Ovary (tissue), 9 donors: Measurements from ENCODE around the gene NLK. TPM values are rescaled to one million over a fixed set of nuclear protein-coding genes. Genes with fewer than 3 reads are reported as not detected.

Experiments
- DNase-seq, 5 donors: peaks; one replicate each; pipeline ENCODE4 v3.0.0-alpha.2; 2019 to 2020
- H3K27ac ChIP-seq, 2 donors: fragments of 200-600 bp; one replicate each; pipeline versions ENCODE4 v1.5.1 to v1.8.0; 2019 to 2022
- H3K27me3 ChIP-seq: fragments of 200-600 bp; one replicate; pipeline ENCODE4 v1.8.0; 2022
- H3K36me3 ChIP-seq: fragments of 200-600 bp; sonication (generic); one replicate; pipeline ENCODE4 v1.5.1; 2019
- H3K4me1 ChIP-seq: one replicate; pipeline ENCODE4 v1.8.1; 2013; ENCODE audit warnings: mild to moderate bottlenecking, moderate library complexity; ENCODE audit not compliant: insufficient read depth
- H3K4me3 ChIP-seq: fragments of 200-600 bp; sonication (generic); one replicate; pipeline ENCODE4 v1.5.1; 2017
- H3K9me3 ChIP-seq, 2 donors: fragments of 200-600 bp in 1 of 2; sonication (generic) in 1 of 2; one replicate each; pipeline versions ENCODE4 v1.5.1 to v1.8.1; 2013 to 2019; ENCODE audit warnings: mild to moderate bottlenecking in 1 of 2, moderate library complexity in 1 of 2
- CTCF ChIP-seq, 3 donors: fragments of 450-650 bp in 2 of 3; fragments of 200-600 bp in 1 of 3; IDR thresholded peaks; one replicate each; pipeline versions ENCODE4 v1.5.1 to v1.8.0; 2016 to 2022; ENCODE audit warnings: antibody characterized with exemption in 3 of 3, mild to moderate bottlenecking in 1 of 3
- EP300 ChIP-seq: sonication (generic); formaldehyde crosslinking; IDR thresholded peaks from one replicate; pipeline ENCODE4 v1.6.1; 2017; ENCODE audit warnings: antibody characterized with exemption
- POLR2A ChIP-seq: fragments of 450-650 bp; IDR thresholded peaks from one replicate; pipeline ENCODE4 v1.6.1; 2017; ENCODE audit warnings: antibody characterized with exemption, mild to moderate bottlenecking, moderate library complexity
- whole genome bisulfite sequencing, 3 donors: extraction: QIAGEN DNeasy Blood & Tissue Kit in 1 of 3; methylation state at CpG; one replicate each; pipeline versions ENCODE4 v1.1.5 to v1.1.7; 2013 to 2017; 5-methylcytosine and 5-hydroxymethylcytosine counted together
- intact Hi-C, 4 donors: fragments of 100-400 bp; cut with DNase I; formaldehyde crosslinking; loops; one replicate each; pipeline versions ENCODE4 v1.11.0 to v1.15.1; 2022 to 2023
- polyA plus RNA-seq, 2 donors: library from polyadenylated mRNA; stranded (reverse); fragments of 200-250 nt in 1 of 2; fragments of 350-450 nt in 1 of 2; fragmentation: Illumina TruSeq in 1 of 2; extraction: RNeasy Lipid Tissue Mini Kit (QIAGEN cat#74804) in 1 of 2; gene quantifications; one replicate each; pipeline ENCODE4 v1.2.3, GENCODE V29; 2013 to 2014
- total RNA-seq, 7 donors: library from RNA; depleted of rRNA in 2 of 7; stranded (reverse); fragments of >200 nt in 2 of 7; fragmentation: NEBNext Ultra II Directional in 3 of 7; extraction: Animal tissue kit (Norgen Biotek cat#: 25700) in 3 of 7; gene quantifications; one replicate each; pipeline versions ENCODE4 v1.1.0 to v1.2.4, GENCODE V29; 2016 to 2023
- donor health status: DM: no; HTN: no; CAD: no; lungs with moderate emphysema.
- donor health status: DM: no; HTN: no; CAD: no.
- donor health status: Bipolar disorder and iron deficiency.
- donor health status: DM: yes; HTN: yes; CAD: no.
- donor health status: DM: no; HTN: no; CAD: no.
- donor health status: DM: yes; HTN: yes; CAD: no.

NLK gene
- total and polyA plus RNA-seq, 9 donors, result 7.3 to 15.6 (median 12.3) TPM

DNA sequence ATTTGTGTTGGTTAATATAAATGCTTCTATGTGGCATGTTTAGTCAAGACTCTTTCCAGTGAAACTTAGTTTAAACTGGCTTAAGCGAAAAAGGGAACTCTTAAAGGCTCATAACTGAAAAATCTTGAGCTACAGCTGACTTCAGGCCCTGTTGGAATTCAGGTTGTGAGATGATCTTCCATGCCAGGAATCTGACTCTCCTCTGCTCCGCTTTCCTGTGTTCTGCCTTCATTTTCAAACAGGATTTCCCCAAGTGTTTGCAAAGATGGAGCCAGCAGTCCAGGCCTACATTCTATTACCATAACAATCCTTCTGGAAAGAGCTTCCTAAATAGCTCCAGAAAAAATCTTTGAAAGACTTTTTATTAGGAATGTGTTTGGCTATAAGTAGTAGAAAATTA lies 134.9 kb downstream of the NLK start:
- TF ChIP-seq CTCF (IDR thresholded peaks at IDR 0.05) (no peak), POLR2A (no peak), EP300 (no peak)
- intact Hi-C loops, result no loop called here
- WGBS, 3 donors, result 73 to 96% (median 96%) methylated on average over 2 of the region's 2 CpGs

GRCh38 chr17:28178800-28179199 lies 136.3 kb downstream of the NLK start:
- H3K27ac ChIP-seq, result no peak overlapping the region
- H3K27me3 ChIP-seq, result no peaks in the 10 kb centered on the region
- TF ChIP-seq EP300 (no peak), POLR2A (no peak), CTCF (IDR thresholded peaks at IDR 0.05) (no peak)
- H3K4me3 ChIP-seq, result no peak overlapping the region
- intact Hi-C loops, result no loop called here
- H3K4me1 ChIP-seq, result no peaks in the 10 kb centered on the region
- H3K9me3 ChIP-seq, result no peaks in the 10 kb centered on the region
- 89 to 94% (median 94%) methylated on average over 3 of the region's 3 CpGs for WGBS, 3 donors
- DNase-seq, result no peak
- H3K36me3 ChIP-seq, result no peaks in the 10 kb centered on the region

More for the DNA sequence above, 134.9 kb downstream of the NLK start:
- H3K9me3 ChIP-seq, result no peaks in the 10 kb centered on the region
- H3K36me3 ChIP-seq, result no peaks in the 10 kb centered on the region
- DNase-seq, result no peak
- H3K4me3 ChIP-seq, result no peak overlapping the region
- H3K4me1 ChIP-seq, result no peaks in the 10 kb centered on the region
- no peak overlapping the region for H3K27ac ChIP-seq
- H3K27me3 ChIP-seq, result no peaks in the 10 kb centered on the region

DNA sequence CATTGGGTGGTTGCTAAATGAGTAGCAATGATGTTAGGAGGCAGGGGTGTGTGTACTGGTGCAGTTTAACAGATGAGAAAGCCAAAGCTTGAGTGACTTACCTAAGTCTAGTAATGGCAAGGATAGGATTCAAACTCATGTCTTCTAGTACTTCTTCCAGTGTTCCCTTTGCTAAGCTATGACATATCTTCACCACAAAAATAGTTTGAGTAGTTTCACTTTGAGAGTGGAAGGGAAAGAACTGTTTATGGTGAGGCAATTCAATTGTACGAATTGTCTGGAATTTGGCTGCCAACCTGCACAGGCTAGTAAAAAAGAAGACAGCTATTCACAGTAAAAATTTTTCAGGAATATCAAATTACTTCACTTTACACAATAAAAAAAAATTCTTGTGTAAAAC lies 138.0 kb downstream of the NLK start:
- Histone ChIP-seq H3K4me1 (no peaks in the 10 kb centered on the region), H3K27ac (no peak overlapping the region), H3K36me3 (no peaks in the 10 kb centered on the region), H3K9me3 (no peaks in the 10 kb centered on the region), H3K4me3 (no peak overlapping the region), H3K27me3 (no peaks in the 10 kb centered on the region)
- TF ChIP-seq CTCF (IDR thresholded peaks at IDR 0.05), result no peak
- TF ChIP-seq EP300, result no peak
- no peak for TF ChIP-seq POLR2A
- intact Hi-C loops, result no loop called here
- WGBS, 3 donors, result 50 to 69% (median 67%) methylated on average over 1 of the region's 1 CpG
- no peak for DNase-seq

DNA sequence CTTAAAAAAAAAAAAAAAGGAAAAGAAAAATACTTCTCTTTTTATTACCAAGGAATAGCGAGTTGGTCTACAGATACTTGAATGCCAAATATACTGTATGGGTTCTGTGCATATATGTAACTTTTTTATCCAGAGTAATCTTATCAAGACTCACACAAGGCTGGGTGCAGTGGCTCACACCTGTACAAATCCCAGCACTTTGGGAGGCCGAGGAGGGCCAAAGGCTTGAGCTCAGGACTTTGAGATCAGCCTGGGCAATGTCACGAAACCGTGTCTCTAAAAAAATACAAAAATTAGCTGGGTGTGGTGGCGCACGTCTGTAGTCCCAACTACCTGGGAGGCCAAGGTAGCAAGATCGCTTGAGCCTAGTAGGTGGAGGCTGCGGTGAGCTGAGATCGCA lies 139.1 kb downstream of the NLK start:
- Histone ChIP-seq H3K4me1 (no peaks in the 10 kb centered on the region), H3K27me3 (no peaks in the 10 kb centered on the region), H3K4me3 (no peak overlapping the region), H3K9me3 (no peaks in the 10 kb centered on the region), H3K36me3 (no peaks in the 10 kb centered on the region), H3K27ac (no peak overlapping the region)
- intact Hi-C loops, result no loop called here
- DNase-seq, result no peak
- WGBS, 3 donors, result 95 to 97% (median 96%) methylated on average over 9 of the region's 9 CpGs
- TF ChIP-seq EP300 (no peak), CTCF (IDR thresholded peaks at IDR 0.05) (no peak), POLR2A (no peak)

- Histone ChIP-seq H3K36me3 (no peaks in the 10 kb centered on the region), H3K9me3 (no peaks in the 10 kb centered on the region), H3K27me3 (no peaks in the 10 kb centered on the region), H3K4me3 (no peak overlapping the region), H3K27ac (no peak overlapping the region), H3K4me1 (no peaks in the 10 kb centered on the region)
- whole genome bisulfite sequencing, 3 donors, result 38 to 64% (median 43%) methylated on average over 1 of the region's 1 CpG
- intact Hi-C loops, result no loop called here
- no peak for DNase-seq
- TF ChIP-seq CTCF (IDR thresholded peaks at IDR 0.05), result no peak
- no peak for TF ChIP-seq POLR2A
- TF ChIP-seq EP300, result no peak
These were observed 140.1 kb downstream of the NLK start for GRCh38 chr17:28182559-28182958.
